ELF-1 (cell line): ENCODE measurements around the gene CST4.
"Not testable (repeated sequence)": the region's sequence is repeated elsewhere in the genome, so short reads cannot be mapped to it uniquely, and the experiment has no call there.

Experiments used
- DNase-seq: peaks from one replicate; pipeline ENCODE4 v3.0.0-alpha.2; 2016; ENCODE audit warnings: low read depth, low spot score

Gene CST4

GRCh38 chr20:23659989-23660837, 28.6 kb downstream of the CST4 start:
- no peak for DNase-seq

- DNase-seq = not testable (repeated sequence)
These were observed 29.2 kb downstream of the CST4 start for GRCh38 chr20:23659610-23659988.

DNA sequence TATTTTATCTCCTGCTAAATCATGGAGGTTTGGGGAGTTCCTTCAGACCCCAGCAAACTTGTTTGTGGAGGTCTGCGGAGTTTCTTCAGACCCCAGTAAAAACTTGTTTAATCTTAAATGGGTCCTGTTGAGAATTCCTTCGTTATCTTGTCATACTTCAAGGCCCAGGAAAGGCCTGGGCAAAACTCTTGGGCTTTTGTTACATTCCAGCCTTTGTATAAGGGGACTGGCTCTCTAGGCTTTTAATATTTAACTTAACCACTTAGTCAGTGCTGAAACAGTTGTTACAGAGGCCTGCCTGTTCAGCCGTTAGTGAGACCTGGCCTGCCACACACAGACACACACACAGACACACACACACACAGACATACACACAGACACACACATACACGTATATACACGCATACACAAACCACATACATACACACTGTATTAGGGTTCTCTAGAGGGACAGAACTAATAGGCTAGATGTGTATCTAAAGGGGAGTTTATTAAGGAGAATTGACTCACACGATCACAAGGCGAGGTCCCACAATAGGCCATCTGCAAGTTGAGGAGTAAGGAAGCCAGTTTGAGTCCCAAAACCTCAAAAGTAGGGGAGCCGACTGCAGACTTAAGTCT, 29.7 kb downstream of the CST4 start:
- no peak for DNase-seq

DNA sequence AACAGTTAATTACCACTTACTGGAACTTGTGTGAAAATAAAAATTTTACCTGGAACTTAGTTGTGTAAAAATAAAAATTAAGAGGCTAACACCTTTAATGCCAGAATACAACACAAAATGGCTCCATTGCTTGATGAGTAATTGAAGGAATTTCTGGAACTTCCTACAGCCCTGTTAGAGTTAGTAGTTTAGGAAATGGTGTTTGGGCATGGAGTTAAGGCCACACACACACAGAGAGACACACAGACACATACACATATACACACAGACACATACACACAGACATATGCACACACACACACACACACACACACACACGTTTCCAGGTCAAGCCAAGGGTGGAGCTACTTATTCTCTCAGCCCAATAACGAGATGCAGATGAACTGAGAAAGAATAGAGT, 30.5 kb downstream of the CST4 start:
- no peak for DNase-seq

DNA sequence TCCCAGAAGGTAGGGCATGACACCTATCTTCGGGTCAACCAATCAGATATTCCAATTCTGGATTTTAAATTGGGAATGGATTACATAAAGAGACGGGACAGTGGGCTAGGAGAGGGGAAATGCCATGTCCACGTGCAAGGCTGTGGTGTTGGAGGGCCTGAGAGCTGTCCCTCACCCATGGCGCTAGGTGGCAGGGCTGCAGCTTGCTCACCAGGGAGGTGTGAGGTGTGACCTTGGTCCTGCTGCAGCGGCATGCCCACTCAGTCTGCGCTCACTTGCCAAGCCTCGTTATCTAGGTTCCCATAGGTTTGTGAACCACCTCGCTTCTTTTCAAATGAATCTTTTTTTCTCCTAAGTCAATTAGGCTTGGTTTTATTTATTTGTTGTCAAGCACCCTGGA, 31.6 kb downstream of the CST4 start:
- no peak for DNase-seq

DNA sequence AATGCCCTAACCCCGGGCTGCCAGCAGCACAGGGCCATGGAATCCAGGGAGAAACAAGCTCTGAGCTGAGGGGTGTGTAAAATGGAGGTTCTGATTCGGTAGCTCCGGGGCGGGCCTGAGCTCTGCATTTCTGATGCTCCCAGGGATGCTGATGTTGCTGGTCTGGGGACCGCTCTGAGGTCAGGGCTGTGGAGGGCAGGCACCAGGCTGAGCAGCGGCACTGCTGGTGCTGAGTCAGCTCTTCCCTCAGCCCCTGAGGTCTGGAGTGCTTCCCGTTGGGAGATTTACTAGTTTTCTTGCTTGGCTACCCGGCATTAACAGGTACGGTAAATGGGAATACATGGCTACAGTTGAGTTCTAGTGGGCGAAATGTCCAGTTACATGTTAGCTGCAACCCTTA, 32.5 kb downstream of the CST4 start:
- DNase-seq = no peak

GRCh38 chr20:23655491-23656211, 33.2 kb downstream of the CST4 start:
- DNase-seq = no peak

- DNase-seq = no peak
These were observed 34.1 kb downstream of the CST4 start for GRCh38 chr20:23654717-23655116.

- DNase-seq = no peak
These were observed 34.8 kb downstream of the CST4 start for GRCh38 chr20:23654000-23654399.

- DNase-seq = no peak
These were observed 35.4 kb downstream of the CST4 start for GRCh38 chr20:23653400-23653938.

GRCh38 chr20:23652926-23653325, 35.9 kb downstream of the CST4 start:
- no peak for DNase-seq

DNA sequence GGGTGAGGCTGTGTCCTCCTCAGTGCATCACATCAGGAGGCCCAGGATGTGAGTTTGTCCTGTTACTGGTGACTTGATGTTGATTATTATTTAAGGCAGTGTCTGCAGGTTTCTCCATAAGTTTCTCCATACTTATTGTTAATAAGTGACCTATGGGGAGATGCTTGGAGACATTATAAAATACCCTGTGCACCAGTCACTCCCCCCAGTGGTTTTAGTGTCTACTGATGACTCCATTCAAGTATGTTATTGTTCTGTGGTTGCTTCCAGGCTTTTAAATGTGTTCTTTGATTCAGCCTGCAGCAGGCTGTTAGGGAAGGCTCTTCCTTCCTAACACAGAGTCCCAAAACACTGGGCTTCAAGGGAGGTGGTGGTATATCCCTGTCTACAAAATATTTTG, 36.5 kb downstream of the CST4 start:
- no peak for DNase-seq

- DNase-seq = no peak
These were observed 37.7 kb downstream of the CST4 start for GRCh38 chr20:23651117-23651516.

DNA sequence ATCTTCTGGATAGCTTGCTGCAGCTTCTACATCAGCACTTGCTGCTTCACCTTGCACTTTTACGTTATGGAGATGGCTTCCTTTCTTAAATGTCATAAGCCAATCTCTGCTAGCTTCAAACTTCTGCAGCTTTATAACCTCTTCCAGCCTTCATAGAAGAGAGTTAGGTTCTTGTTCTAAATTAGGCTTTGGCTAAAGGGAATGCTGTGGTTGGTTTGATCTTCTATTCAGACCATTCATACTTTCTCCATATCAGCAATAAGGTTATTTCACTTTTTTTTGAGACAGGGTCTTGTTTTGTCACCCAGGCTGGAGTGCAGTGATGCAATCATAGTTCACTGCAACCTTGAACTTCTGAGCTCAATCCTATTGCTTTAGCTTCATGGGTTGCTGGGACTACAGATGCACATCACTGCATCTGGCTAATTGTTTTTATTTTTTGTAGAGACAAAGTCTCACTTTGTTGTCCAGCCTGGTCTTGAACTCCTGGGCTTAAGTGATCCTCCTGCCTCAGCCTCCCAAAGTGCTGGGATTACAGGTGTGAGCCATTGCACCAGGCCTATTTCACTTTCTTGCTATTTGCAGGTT, 38.9 kb downstream of the CST4 start:
- DNase-seq = no peak

GRCh38 chr20:23649242-23649641, 39.6 kb downstream of the CST4 start:
- DNase-seq = no peak

GRCh38 chr20:23647346-23647745, 41.5 kb downstream of the CST4 start:
- no peak for DNase-seq

DNA sequence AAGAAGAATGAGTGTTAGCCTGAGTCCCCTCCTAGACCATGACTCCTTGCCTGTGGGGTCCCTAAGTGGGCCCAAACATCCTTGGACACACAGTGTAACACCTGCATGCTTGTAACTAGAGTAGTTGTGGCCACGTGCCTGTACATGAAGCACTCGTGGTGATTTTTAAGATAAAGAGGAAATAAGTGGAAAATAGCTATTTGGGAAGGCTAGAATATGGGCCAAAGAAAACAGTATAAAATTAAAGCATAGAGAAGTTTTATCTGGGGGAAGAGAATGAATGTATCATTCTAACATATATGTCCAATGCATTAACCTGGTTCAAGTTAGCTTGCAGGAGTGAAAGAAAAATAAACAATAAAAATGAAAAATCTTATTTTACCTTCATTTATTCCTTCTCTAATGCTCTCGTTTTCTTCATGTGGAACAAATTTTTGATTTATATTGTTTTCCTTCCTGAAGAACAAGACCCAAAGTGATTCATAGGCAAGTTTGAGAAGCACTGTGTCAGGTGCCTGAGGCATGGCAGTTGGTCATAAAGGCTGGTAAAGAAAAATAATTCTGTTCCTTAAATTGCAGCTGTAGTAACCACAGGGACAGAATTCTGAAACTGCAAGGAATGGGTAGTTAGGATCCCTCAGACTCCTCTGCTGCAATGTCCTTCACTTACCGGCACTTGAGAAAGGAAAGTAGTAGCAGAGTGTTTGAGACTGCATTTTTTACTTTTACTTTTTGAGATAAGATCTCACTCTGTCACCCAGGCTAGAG, 42.5 kb downstream of the CST4 start:
- DNase-seq = no peak

- no peak for DNase-seq
These were observed 43.3 kb downstream of the CST4 start for GRCh38 chr20:23645575-23645974.

GRCh38 chr20:23644164-23644563, 44.7 kb downstream of the CST4 start:
- no peak for DNase-seq

DNA sequence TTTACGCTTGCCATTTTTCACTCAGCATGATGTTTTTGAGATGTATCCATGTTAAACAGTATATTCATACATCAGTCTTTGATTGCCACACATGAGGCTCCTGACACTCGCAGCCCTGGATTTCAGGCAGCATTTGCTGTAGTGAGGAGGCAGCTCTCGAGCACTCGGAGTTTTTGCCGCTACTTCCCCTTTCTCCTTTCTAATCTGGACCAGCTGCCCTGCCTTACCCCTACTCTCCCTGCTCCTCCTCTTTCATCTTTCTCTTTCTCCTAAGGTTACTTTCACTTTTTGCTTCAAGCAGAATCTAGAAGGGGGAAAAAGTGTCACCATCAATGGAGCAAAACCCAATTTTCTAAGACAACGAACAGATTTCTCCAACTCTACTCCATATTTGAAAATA, 45.2 kb downstream of the CST4 start:
- DNase-seq = no peak
